Measurements from ENCODE around the gene SLC27A5.
A peak's percentile ranks its signal among the peaks of the same experiment; 100 is the strongest.
"Not testable (repeated sequence)": the region's sequence is repeated elsewhere in the genome, so short reads cannot be mapped to it uniquely, and the experiment has no call there.

SLC27A5 gene

DNA sequence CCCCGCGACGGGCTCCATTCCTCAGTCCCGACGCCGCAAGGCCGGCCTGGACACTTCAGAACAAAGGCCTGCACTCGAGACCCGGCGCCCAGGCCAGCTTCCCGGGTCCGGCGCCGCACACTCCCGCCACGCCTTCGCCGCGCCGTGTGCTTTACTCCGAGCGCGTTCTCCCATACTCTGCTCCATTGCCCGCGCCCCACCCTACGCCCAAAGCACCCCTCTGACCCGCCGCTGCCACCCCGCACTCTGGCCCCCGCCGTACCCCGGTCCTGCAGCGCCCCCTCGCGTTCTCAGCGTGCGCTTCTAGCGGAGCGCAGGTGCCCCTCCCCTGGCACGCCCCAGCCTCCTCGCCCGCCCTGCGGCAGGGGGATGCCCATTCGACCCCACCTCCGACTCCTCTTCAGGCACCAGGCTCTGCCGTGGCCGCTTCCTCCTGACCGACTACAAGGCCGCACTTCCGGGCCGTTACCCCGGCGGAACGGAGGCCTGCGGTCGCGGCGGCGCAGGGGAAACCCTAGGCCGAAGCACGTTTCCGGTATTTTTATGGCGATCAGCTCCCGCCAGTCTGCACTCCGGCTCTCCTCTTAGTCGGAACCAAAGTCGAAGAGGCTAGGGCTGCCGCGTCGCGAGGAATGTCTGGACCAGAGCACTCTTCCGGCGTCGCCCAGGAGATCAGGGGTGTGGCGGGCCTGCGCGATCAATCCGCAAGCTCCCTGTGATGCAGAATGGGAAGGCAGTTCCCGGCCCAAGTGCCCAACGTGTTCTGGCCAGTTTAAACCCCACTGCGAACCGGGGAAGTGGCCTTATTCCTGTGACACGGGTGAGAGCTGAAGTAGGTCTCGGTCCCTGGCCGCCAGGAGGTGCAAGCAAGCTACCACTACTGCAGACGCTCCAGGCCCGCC lies 7.8 kb upstream of the SLC27A5 start, which contains the start of gene ZBTB45:
TSS of gene ZBTB45 (minus strand) at position 456 of the 902 bp plus-strand sequence. CDS start 2,137 bp downstream, outside the sequence.
- peak; percentile 87 for DNase-seq

- peak; percentile 34 for DNase-seq
These were observed 7.2 kb upstream of the SLC27A5 start for GRCh38 chr19:58519087-58519354.

- DNase-seq: no peak
These were observed 6.7 kb upstream of the SLC27A5 start for GRCh38 chr19:58518256-58519086.

DNA sequence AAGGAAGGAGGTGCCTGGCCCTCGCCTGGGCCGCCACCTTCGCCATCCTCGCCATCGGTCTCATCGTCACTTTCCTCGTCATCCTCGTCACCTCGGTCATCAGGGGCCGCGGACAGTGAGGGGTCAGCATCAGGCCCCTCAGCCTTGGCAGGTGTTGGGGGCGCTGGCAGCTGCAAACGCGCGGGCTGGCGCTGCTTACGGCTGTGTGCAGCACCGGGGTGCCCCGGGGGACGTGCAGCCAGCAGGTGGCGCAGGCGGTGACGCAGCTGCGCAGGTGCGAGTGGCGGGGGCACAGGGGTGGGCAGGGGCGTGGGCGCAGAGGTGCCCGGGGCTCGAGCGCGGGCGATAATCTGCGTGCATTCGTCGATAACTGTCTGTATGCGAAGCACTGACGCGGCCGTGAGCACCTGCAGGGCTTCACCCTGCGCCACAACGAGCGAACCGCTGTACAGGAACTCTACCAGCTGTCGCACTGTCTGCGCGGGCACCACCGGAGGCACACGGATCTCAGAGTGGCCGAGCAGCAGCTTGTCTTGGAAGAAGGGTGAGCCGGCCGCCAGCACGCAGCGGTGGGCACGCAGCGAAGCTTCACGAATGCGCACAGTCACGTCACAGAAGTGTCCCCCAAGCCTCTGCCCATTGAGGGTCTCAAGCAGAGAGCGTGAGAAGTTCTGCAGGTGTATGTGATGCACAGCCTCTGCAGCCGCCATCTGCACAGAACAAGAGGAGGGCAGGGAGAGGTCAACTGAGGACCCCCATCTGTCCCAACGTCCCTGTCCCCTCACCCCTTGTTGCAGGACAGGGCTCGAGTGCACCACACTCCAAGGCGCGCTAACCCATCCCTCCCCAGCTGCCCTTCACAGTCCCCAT lies 5.4 kb upstream of the SLC27A5 start:
- no peak for DNase-seq

DNA sequence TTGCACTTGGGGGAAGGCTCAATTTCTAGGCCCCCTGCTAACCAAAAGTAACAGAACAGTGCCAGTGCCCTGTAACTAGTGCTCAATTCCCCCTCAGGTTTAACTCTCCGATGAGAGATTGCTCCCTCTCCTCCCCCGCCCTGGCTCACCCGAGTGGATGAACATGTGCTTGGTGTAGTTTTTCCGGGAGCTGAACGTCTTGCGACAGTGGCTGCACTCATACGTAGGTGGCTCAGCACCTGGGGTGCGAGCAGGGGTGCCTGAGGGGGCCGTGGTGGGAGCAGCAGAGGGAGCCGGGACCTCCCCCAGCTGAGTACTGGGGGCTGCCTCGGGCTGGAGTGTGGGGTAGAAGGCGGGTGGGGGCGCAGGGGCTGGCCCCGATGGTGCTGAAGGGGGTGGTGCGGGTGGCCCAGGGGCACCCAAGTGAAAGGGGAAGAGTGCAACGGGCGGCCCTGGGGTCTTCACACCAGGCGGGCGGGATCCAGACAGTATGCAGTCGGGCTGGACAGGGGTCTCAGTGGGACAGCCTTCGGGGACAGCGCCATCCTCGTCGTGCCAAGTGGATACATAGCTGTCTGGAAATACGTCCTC lies 4.5 kb upstream of the SLC27A5 start:
- DNase-seq: no peak

DNA sequence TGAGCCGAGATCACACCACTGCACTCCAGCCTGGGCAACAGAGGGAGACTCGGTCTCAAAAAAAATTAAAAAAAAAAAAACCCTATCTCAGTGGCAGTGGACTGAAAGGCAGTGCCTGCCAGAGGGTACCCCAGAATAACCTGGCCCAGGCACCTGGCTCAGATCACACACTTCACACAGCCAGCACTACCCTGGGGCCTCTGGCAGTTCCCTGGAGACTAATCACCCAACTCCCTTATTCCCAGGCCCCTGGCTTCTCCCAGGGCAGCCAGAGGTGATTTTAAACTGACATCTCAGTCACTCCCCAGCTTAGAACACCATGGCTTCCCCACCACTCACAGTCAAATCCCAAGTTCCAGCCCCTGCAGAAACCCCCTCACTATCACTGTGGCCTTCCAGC lies 3.5 kb upstream of the SLC27A5 start:
- no peak for DNase-seq

DNA sequence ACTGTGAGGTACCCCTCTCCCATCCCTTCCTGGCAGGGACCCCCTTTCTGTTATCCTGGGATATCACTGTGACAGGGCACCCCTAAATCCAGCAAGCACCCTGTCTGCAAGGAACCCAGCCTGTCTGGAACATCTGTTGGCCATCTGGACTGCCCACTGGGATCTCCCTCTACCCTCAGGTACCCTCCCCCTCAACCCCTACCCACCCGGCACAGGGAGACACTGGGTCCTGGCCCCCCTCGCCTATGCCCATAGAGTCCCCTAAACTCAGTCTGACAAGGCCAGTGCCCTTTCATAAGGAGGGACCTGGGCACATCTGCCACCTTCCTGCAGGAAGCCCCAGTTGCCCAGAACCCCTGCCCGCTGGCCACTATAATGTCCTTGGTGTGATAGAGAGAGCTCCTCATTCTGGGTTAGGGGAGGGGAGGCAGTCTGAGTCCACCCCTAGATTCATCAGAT lies 2.8 kb upstream of the SLC27A5 start:
- no peak for DNase-seq

DNA sequence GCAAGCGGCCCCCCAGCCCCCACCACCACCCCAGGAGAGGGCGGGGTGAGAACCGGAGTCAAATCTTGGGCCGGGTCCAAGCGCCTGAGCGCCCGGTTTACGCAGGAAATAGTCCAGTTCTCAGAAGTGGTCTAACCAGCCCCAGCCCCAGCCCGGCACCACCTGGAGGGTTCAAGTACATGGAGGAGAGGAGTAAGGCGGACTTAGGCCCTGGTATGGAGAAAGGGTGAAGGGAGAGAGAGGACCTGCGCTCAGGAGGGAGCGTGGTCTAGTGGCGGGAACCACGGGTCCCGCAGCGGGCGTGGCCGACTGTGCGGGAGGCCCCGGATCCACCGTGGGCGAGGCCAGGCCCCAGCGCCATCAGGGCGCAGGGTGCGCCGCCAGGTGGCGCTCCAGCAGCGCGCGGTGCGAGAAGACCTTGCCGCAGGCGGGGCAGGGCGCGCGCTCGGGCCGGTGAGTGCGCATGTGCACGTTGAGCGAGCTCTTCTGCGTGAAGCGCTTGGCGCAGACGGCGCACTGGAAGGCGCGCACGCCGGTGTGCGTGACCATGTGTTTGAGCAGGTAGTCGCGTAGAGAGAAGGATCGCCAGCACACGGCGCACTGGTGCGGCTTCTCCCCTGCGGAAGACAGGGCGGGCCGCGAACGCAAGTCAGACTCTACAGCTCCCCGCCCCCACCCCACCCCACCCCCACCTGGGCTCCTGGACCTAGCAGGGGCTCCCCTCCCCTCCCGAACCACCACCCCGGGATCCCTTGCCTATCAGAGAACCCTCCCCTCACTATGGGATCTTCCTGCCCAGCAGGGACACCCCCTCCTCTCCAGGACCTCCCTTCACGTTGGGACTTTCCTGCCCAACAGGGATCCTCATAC lies 2.1 kb upstream of the SLC27A5 start:
- DNase-seq: peak; percentile 61

GRCh38 chr19:58513213-58513693 lies 1.5 kb upstream of the SLC27A5 start:
- DNase-seq: no peak

DNA sequence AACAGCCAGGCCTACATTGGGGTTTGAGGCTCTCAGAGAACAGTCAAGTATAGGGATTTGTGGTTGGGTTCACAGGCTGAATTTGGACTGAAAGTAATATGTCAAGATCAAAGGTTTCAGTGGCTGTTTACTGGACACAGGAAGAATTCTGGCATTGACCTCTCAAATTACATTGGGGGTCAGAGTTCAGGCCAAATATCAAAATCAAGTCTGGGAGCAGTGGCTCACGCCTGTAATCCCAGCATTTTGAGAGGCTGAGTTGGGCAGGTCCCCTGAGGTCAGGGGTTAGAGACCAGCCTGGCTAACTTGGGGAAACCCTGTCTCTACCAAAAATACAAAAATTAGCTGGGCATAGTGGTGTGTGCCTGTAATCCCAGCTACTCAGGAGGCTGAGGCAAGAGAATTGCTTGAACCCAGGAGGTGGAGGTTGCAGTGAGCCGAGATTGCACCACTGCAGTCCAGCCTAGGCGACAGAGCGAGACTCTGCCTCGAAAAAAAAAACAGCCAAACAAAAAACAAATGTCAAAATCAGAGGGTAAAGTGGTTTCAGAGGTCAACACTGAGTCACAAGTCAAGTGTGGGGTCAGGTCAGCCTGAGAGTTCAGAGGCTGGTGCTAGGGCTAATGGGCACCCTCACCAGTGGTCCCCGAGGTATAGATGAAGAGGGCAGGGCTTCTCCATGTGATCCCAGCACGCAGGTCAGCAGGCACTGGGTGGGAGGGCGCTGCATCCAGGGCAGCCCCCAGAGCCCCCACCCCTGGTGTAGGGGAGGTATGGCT lies 1.5 kb downstream of the SLC27A5 start:
- no peak for DNase-seq

- no peak for DNase-seq
These were observed 2.1 kb downstream of the SLC27A5 start for GRCh38 chr19:58509731-58510083.

GRCh38 chr19:58507602-58508223 lies 4.1 kb downstream of the SLC27A5 start:
- DNase-seq: not testable (repeated sequence)

DNA sequence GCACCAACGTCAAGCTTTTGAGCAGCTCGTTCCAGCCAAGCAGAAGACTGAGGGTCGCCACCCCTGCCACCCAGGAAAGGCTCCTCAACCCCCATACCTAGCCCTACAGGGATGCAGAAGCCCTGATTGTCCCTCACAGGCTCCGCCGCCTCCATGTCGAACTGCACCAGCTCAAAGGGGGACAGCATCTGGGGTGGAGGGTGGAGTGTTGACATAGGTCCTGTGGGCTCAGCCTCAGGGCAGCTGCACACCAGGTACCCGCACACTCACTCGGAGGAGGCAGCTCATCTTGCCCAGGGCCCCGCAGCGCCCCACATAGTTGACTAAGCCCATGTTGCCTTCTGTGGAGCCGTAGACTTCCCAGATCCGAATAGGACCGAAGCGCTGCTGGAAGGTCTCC lies 11.6 kb downstream of the SLC27A5 start:
- DNase-seq: no peak

- DNase-seq: peak; percentile 94
These were observed 12.5 kb downstream of the SLC27A5 start for GRCh38 chr19:58499021-58499927.

DNA sequence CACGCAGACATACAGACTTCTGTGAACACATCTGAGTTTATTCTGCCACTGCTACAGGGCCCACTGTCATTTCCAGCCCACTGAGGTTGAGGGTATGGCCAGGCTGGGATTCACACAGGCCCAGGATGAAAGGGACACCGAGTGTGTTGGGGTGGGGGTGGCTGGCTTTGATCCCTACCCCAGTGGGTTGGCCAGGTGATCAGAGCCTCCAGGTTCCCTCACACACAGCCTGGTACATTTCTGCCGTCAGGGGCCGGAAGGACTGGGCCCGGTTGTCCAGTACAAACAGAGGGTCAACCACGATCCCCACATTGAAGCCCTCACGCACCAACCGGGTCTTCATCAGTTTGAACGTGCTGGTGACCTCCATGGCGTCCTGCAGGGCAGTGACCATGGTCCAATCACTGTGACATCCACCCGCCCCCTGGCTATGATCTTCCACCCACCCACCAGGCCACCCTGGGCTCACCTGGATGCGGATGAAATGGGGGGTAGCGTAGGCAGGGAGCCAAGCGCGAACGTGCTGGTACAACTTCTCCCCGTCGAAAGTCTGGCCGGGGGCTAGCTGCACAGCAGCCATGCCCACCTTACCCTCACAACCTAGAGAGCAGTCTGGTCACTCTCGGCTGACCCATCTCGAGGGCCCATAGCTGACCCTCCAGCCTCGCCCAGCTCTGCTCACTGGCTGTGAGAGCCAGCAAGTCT lies 13.3 kb downstream of the SLC27A5 start:
- DNase-seq: no peak

- DNase-seq: no peak
These were observed 14.1 kb downstream of the SLC27A5 start for GRCh38 chr19:58497634-58498170.

- no peak for DNase-seq
These were observed 19.5 kb downstream of the SLC27A5 start for GRCh38 chr19:58492265-58492664.

DNA sequence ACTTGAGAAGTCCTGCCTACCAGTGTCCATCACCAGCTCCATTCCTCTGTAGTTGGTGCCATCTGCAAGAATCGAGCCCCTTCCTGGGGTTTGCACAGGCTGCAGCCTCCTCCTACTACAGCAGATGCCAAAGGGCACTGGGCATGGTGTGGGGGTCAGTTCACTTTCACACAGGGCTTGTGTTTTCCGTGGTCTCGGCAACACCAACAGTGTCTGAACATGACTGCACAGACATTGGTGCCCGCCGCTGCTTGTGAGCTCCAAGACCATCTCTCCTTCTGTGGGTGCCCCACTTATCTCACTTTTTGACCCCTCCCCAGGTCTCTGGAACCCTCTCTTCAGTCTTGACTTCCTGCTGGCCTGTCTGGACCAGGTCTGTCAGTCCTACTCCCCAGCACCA lies 20.4 kb downstream of the SLC27A5 start:
- no peak for DNase-seq

Measured in NCI-H2029 treated with DMSO at 0.1 percent for 48 hours (cell line).